Mammary epithelial cell (primary cell): ENCODE measurements around the gene GGNBP2.

Experiments used
- EZH2 ChIP-seq: IDR thresholded peaks from 2 replicates; pipeline ENCODE4 v1.6.1; 2012; ENCODE audit warnings: low read length, inconsistent platforms, borderline replicate concordance
- TF ChIP-seq, protein P1 (sequence below), 2 donors: IDR thresholded peaks in 1 of 2; conservative IDR thresholded peaks in 1 of 2; 2 replicates each; pipeline ENCODE4 v1.5.1; 2011 to 2012; ENCODE audit warnings: inconsistent platforms in 2 of 2, low read length in 2 of 2, mild to moderate bottlenecking in 2 of 2, control low read depth in 1 of 2, low read depth in 1 of 2; ENCODE audit not compliant: insufficient read depth in 1 of 2; ENCODE audit errors: extremely low read depth in 1 of 2

- TF ChIP-seq, protein P1, sequence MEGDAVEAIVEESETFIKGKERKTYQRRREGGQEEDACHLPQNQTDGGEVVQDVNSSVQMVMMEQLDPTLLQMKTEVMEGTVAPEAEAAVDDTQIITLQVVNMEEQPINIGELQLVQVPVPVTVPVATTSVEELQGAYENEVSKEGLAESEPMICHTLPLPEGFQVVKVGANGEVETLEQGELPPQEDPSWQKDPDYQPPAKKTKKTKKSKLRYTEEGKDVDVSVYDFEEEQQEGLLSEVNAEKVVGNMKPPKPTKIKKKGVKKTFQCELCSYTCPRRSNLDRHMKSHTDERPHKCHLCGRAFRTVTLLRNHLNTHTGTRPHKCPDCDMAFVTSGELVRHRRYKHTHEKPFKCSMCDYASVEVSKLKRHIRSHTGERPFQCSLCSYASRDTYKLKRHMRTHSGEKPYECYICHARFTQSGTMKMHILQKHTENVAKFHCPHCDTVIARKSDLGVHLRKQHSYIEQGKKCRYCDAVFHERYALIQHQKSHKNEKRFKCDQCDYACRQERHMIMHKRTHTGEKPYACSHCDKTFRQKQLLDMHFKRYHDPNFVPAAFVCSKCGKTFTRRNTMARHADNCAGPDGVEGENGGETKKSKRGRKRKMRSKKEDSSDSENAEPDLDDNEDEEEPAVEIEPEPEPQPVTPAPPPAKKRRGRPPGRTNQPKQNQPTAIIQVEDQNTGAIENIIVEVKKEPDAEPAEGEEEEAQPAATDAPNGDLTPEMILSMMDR (conservative IDR thresholded peaks at IDR 0.05 in 1 of 2, IDR thresholded peaks at IDR 0.05 in 1 of 2; ENCODE audit: extremely low read depth in 1 of 2, insufficient read depth in 1 of 2, low read depth in 1 of 2, low read length in 2 of 2) = peak in 1 of 2 donors; percentile 23
- TF ChIP-seq EZH2 = no peak
Measured at GRCh38 chr17:36601303-36602029, 56.7 kb downstream of the GGNBP2 start, which contains the start of gene MRM1.
